ENCODE measurements around the gene TADA3.

- TF ChIP-seq CTCF (IDR thresholded peaks at IDR 0.05; ENCODE audit: extremely low read depth in 1 of 2, insufficient read depth in 1 of 2, low read depth in 1 of 2, low read length in 2 of 2) = no peak
- no peak for TF ChIP-seq POLR2A (IDR thresholded peaks at IDR 0.05; ENCODE audit: low read depth, low read length)
- no peak for TF ChIP-seq MYC (IDR thresholded peaks at IDR 0.05; ENCODE audit: low read depth, low read length)
- TF ChIP-seq POLR2AphosphoS5 (IDR thresholded peaks at IDR 0.05; ENCODE audit: insufficient read depth, low read depth, low read length) = no peak
These were observed 60.1 kb downstream of the TADA3 start for GRCh38 chr3:9732080-9732739.
